PC-9 (cell line): Measurements from ENCODE around the gene CDC26. TPM values are rescaled to one million over a fixed set of nuclear protein-coding genes. Genes with fewer than 3 reads are reported as not detected.

Experiments
- BruUV-seq: library from RNA; stranded (reverse); fragments of 400-500 nt; replicated peaks from 2 replicates; lab custom pipeline; 2021; lab: Mats Ljungman, UMichigan
- CTCF ChIA-PET: fragments of 300-600 bp; sonication (Branson Sonifier 250); formaldehyde crosslinking; loops from one replicate; lab custom pipeline; 2022; ENCODE audit warnings: antibody characterized with exemption; lab: Charles Lee
- POLR2A ChIA-PET: fragments of 300-600 bp; sonication (Branson Sonifier 250); formaldehyde crosslinking; loops from one replicate; lab custom pipeline; 2022; ENCODE audit warnings: antibody characterized with exemption; ENCODE audit not compliant: unreplicated experiment; lab: Charles Lee
- DNase-seq, 2 experiments: peaks; one replicate each; pipeline versions ENCODE4 v3.0.0 to v3.0.0-alpha.2; 2015 to 2022; ENCODE audit warnings: mixed read lengths in 1 of 2
- H2AFZ ChIP-seq: fragments of 200-600 bp; sonication (generic); 2 replicates; pipeline ENCODE4 v1.8.1; 2017; ENCODE audit warnings: antibody characterized with exemption
- H3F3A ChIP-seq: fragments of 200-600 bp; sonication (generic); 2 replicates; pipeline ENCODE4 v1.8.1; 2017; ENCODE audit warnings: antibody characterized with exemption, mild to moderate bottlenecking, low read depth; ENCODE audit not compliant: insufficient read depth
- H3K27ac ChIP-seq: fragments of 200-600 bp; sonication (generic); 2 replicates; pipeline ENCODE4 v1.6.1; 2016; ENCODE audit warnings: mixed run types
- H3K27me3 ChIP-seq: fragments of 200-600 bp; sonication (generic); 2 replicates; pipeline ENCODE4 v1.6.1; 2016; ENCODE audit warnings: low read depth, mixed run types; ENCODE audit not compliant: insufficient read depth
- H3K36me3 ChIP-seq: fragments of 200-600 bp; sonication (generic); 2 replicates; pipeline ENCODE4 v1.6.1; 2016; ENCODE audit warnings: low read depth, mixed run types
- H3K4me1 ChIP-seq: fragments of 200-600 bp; sonication (generic); replicated peaks from 2 replicates; pipeline ENCODE4 v1.6.1; 2016; ENCODE audit warnings: mixed run types; ENCODE audit not compliant: insufficient read depth
- H3K4me2 ChIP-seq: fragments of 200-600 bp; sonication (generic); 2 replicates; pipeline ENCODE4 v1.6.1; 2017; ENCODE audit warnings: mixed run types
- H3K4me3 ChIP-seq: fragments of 200-600 bp; sonication (generic); 2 replicates; pipeline ENCODE4 v1.6.1; 2016; ENCODE audit warnings: mixed run types
- H3K79me2 ChIP-seq: fragments of 200-600 bp; sonication (generic); 2 replicates; pipeline ENCODE4 v1.6.1; 2017; ENCODE audit warnings: low read depth, mixed run types
- H3K9me2 ChIP-seq: fragments of 200-600 bp; sonication (generic); 2 replicates; pipeline ENCODE4 v1.8.1; 2017; ENCODE audit warnings: mild to moderate bottlenecking; ENCODE audit not compliant: insufficient read depth
- H3K9me3 ChIP-seq: fragments of 200-600 bp; sonication (generic); 2 replicates; pipeline ENCODE4 v1.8.1; 2016; ENCODE audit warnings: low read depth; ENCODE audit not compliant: insufficient read depth
- H4K20me1 ChIP-seq: fragments of 200-600 bp; sonication (generic); 2 replicates; pipeline ENCODE4 v1.8.1; 2017; ENCODE audit not compliant: insufficient read depth
- EZH2 ChIP-seq: fragments of 200-600 bp; sonication (generic); IDR thresholded peaks from 2 replicates; pipeline ENCODE4 v1.8.0; 2017; ENCODE audit warnings: antibody characterized with exemption, low read depth
- intact Hi-C: fragments of 100-400 bp; cut with micrococcal nuclease; formaldehyde crosslinking; loops from one replicate; pipeline ENCODE4 v1.10.0; 2022; ENCODE audit not compliant: unreplicated experiment
- total RNA-seq: library from RNA; stranded (reverse); gene quantifications from 2 replicates; pipeline ENCODE4 v1.2.3, GENCODE V29; 2021
- TF ChIP-seq, protein P1 (sequence below): fragments of 200-600 bp; sonication (generic); conservative IDR thresholded peaks from 2 replicates; pipeline ENCODE4 v1.6.1; 2017; ENCODE audit warnings: mixed run types, antibody characterized with exemption, mild to moderate bottlenecking, moderate library complexity

The CDC26 gene
- total RNA-seq, 1 experiment from 2014 or later: 43.4 TPM

DNA sequence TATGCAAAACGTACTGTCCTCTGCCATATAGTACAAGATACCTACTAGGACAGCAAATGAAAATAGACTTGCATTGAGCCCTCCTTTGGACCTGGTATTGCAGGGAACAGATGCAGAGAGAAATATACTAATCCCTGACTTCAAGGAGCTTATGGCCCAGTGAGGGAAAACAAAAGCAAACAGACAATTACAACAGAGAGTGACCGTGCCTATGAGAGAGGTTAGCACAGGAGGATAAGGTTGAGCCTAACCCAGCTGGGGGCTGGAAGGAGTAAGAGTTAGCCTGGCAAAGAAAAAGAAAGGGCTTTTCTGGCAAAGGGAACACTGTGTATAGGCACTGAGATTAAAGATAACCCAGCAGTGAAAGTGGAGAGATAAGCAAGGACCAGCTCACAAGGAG, 5.5 kb downstream of the CDC26 start:
- H3K36me3 ChIP-seq: peaks cover 23% of the 10 kb centered on the region
- CTCF ChIA-PET: interaction anchor here (0.7 kb wide), 1 partner anchor 49 kb away, joined by 5 read pairs; the partner anchor contains the start of genes FKBP15 and SLC31A1

GRCh38 chr9:113269355-113269754, 6.0 kb downstream of the CDC26 start:
- TF ChIP-seq EZH2: no peak
- TF ChIP-seq, protein P1, sequence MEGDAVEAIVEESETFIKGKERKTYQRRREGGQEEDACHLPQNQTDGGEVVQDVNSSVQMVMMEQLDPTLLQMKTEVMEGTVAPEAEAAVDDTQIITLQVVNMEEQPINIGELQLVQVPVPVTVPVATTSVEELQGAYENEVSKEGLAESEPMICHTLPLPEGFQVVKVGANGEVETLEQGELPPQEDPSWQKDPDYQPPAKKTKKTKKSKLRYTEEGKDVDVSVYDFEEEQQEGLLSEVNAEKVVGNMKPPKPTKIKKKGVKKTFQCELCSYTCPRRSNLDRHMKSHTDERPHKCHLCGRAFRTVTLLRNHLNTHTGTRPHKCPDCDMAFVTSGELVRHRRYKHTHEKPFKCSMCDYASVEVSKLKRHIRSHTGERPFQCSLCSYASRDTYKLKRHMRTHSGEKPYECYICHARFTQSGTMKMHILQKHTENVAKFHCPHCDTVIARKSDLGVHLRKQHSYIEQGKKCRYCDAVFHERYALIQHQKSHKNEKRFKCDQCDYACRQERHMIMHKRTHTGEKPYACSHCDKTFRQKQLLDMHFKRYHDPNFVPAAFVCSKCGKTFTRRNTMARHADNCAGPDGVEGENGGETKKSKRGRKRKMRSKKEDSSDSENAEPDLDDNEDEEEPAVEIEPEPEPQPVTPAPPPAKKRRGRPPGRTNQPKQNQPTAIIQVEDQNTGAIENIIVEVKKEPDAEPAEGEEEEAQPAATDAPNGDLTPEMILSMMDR: no peak
- Histone ChIP-seq H3K4me2 (no peak overlapping the region), H2AFZ (no peak overlapping the region), H3K27ac (no peak overlapping the region), H3K4me1 (peaks cover 6% of the 10 kb centered on the region), H4K20me1 (no peaks in the 10 kb centered on the region; the same call in 1 of the 2 replicates), H3K79me2 (peaks cover 7% of the 10 kb centered on the region; the same call in 1 of the 2 replicates), H3K4me3 (no peak overlapping the region), H3K9me2 (no peaks in the 10 kb centered on the region), H3K36me3 (peaks cover 23% of the 10 kb centered on the region), H3F3A (no peaks in the 10 kb centered on the region; the same call in 1 of the 2 replicates), H3K9me3 (no peaks in the 10 kb centered on the region), H3K27me3 (no peaks in the 10 kb centered on the region)
- no TSS peak for BruUV-seq
- CTCF ChIA-PET: interaction anchor here (0.6 kb wide), 1 partner anchor 83 kb away, joined by 3 read pairs; no protein-coding TSS in a partner anchor
- intact Hi-C loops: no loop called here
- DNase-seq: no peak
- POLR2A ChIA-PET: interaction anchor here (0.6 kb wide), 1 partner anchor 1185 kb away, joined by 8 read pairs; no protein-coding TSS in a partner anchor

More for the DNA sequence above, 5.5 kb downstream of the CDC26 start:
- Histone ChIP-seq H2AFZ (no peak overlapping the region), H3K9me3 (no peaks in the 10 kb centered on the region), H3K4me2 (no peak overlapping the region), H3K27me3 (no peaks in the 10 kb centered on the region), H4K20me1 (no peaks in the 10 kb centered on the region; the same call in 1 of the 2 replicates), H3K9me2 (no peaks in the 10 kb centered on the region), H3K79me2 (peaks cover 12% of the 10 kb centered on the region), H3K4me3 (no peak overlapping the region), H3F3A (peaks cover 4% of the 10 kb centered on the region; the same call in 1 of the 2 replicates), H3K27ac (no peak overlapping the region), H3K4me1 (peaks cover 9% of the 10 kb centered on the region)
- TF ChIP-seq, protein P1: no peak
- no peak for TF ChIP-seq EZH2
- intact Hi-C loops: loop anchor here (10.0 kb wide), 2 partner anchors 115 to 345 kb away; partner anchors contain the start of gene SLC31A2
- POLR2A ChIA-PET: interaction anchor here (0.6 kb wide), 1 partner anchor 14 kb away, joined by 9 read pairs; no protein-coding TSS in a partner anchor
- no TSS peak for BruUV-seq
- DNase-seq: no peak

DNA sequence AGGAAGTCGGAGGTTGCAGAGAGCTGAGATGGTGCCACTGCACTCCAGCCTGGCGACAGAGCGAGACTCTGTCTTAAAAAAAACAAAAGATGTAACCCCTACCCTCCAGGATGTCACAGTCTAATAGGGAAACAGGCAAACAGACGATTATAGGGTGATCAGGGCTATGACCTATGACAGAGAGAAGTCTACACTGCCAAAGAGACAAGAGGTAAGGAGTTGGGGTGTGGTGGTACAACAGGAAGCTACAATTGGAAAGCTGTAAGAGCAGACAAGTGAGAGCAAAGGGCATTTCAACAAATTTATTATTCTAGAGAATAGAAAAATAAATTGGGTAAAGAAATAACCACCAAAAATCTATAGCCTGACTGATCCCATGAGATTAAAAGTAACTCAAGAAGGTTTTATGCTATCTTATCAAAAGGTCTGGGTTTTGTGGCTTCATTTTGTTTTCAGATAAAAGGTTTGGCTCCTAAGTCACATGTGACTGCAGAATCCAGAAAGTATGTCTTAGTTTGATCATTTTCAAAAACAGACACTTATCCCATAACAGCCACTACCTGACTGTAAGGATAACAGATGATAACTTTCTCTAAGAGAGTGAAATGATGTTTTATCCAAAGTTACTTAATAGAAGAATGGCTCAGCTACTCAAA, 7.3 kb downstream of the CDC26 start:
- intact Hi-C loops: no loop called here
- no peaks in the 10 kb centered on the region for H3K79me2 ChIP-seq

More for the DNA sequence above, 7.3 kb downstream of the CDC26 start:
- no peak for TF ChIP-seq EZH2
- TF ChIP-seq, protein P1: no peak
- H3K27me3 ChIP-seq: no peaks in the 10 kb centered on the region
- H3K36me3 ChIP-seq: peaks cover 19% of the 10 kb centered on the region
- CTCF ChIA-PET: no interaction called here
- POLR2A ChIA-PET: interaction anchor here (0.7 kb wide), 1 partner anchor 23 kb away, joined by 5 read pairs; no protein-coding TSS in a partner anchor
- H3K9me2 ChIP-seq: no peaks in the 10 kb centered on the region
- no peak overlapping the region for H3K4me3 ChIP-seq
- no peak overlapping the region for H3K4me2 ChIP-seq
- BruUV-seq: no TSS peak
- H3F3A ChIP-seq: no peaks in the 10 kb centered on the region; the same call in 1 of the 2 replicates
- no peak overlapping the region for H2AFZ ChIP-seq
- H3K9me3 ChIP-seq: no peaks in the 10 kb centered on the region
- DNase-seq: no peak
- H3K4me1 ChIP-seq: no peaks in the 10 kb centered on the region
- no peaks in the 10 kb centered on the region for H4K20me1 ChIP-seq
- no peak overlapping the region for H3K27ac ChIP-seq
